NCI-H2029 (cell line): ENCODE measurements around the gene NDUFB6.
"Not testable (repeated sequence)": the region's sequence is repeated elsewhere in the genome, so short reads cannot be mapped to it uniquely, and the experiment has no call there.

Source experiments
- DNase-seq: peaks from one replicate; lab custom pipeline; 2025; lab: John Stamatoyannopoulos, UW

NDUFB6 gene

DNA sequence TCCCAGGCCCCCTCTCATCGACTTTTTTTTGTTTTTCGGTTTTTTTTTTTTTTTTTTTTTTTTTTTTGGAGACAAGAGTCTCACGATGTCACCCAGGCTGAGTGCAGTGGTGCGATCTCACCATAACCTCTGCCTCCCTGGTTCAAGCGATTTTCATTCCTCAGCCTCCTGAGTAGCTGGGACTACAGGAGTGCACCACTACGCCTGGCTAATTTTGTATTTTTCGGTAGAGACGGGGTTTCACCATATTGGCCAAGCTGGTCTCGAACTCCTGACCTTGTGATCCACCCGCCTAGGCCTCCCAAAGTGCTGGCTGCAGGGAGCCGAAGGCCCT is 48.4 kb downstream of the NDUFB6 start:
- DNase-seq, result not testable (repeated sequence)

DNA sequence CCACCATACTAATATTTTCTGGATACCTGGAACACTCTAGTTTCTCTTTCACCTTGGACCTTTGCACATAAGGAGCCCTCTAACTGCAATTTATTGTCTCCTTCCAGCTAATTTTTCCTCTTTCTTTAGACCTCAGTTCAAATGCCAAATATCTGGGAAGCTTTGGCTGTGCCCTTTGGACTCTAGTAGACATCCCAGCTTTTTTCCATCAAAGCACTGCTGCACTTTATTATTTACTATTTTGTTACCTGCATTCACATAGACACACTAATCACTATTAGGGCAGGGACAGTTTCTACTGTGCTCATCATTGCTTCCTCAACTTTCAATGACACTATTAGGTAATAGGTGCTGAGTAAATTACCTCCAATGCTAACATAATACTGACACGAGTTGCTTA is 49.0 kb downstream of the NDUFB6 start:
- no peak for DNase-seq

DNA sequence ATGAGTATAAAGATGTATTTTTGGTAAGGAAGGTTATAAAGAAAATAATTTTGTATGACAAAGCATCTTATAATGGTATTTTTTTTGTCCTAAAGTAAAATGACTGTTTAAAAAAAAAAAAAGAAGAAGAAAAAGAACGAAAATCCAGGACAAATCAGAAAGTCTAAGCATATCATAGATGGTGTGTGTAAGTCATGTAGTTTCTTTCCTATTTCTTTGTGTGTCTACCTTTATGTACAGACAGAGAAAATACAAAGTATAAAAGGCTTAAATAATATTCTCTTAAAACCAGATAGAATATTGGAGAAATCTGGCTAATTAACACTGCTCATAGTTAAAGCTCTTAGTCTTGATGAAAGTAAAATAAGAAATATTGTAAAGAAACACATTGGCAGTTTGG is 54.7 kb downstream of the NDUFB6 start:
- no peak for DNase-seq

- DNase-seq, result no peak
These were observed 56.7 kb downstream of the NDUFB6 start for GRCh38 chr9:32516241-32516640.

DNA sequence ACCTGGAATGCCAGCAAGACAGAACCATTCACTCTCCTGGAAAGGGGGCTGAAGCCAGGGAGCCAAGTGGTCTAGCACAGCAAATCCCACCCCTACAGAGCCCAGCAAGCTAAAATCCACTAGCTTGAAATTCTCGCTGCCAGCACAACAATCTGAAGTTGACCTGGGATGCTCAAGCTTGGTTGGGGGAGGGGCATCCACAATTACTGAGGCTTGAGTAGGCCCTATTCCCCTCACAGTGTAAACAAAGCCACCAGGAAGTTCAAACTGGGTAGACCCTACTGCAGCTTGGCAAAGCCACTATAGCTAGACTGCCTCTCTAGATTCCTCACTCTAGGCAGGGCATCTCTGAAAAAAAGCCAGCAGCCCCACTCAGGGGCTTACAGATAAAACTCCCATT is 64.2 kb downstream of the NDUFB6 start:
- peak; percentile 21 for DNase-seq

GRCh38 chr9:32503008-32503407 is 70.0 kb downstream of the NDUFB6 start:
- no peak for DNase-seq
